ENCODE measurements around the gene PNPT1. TPM values are rescaled to one million over a fixed set of nuclear protein-coding genes. Genes with fewer than 3 reads are reported as not detected.

PNPT1 gene
- total and polyA plus RNA-seq, 2 of the 13 experiments (the other 11 are each of a cell fraction or from before 2014, with no cell fraction given), result 23.4 to 61.0 TPM

DNA sequence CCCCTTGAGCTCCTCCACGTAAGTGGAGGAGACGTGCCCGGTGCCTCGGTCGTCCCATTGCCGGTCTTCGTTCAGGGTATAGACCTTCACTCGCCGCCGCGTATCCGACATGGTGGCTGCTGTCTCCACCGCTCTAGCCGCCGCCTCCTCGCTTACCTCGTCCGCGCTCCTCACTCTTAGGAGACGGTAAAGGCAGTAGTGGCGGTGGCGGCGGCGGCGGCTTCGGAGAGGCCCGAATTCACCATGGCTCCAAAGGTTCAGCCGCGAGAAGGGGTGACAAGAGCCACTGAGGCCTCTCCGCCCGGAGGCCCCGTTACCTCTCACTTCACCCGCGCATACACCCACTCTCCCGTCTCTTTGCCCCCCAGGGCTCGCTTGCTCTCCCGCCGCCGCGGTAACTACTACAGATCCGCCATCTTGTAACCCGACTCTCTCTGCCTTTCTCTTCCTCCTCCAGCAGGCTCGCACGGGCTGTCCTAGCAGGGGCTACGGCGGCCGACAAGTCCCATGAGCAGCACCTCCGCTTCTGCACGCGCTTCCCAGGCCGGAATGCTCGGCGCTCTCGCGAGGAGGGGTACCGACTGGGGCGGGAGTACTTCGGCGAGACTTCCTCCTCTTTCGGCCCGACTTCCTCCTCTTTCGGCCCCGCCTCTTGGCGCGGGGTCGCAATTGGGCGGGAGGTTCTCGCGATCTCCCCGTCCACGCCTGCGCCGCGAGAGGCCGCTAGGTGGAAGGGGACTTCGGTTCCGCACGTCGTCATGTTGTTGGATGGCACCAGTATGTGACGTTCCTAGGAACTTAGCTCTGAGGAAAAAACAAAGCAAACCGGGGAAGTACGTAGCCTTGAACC lies 76.2 kb downstream of the PNPT1 start, which contains the start of gene PPP4R3B (continued):
- peak; percentile 91 for TF ChIP-seq ZFP36L1 (CRISPR knock-in tag; IDR thresholded peaks at IDR 0.05)
- no peak; the same call in 1 of the 2 replicates for TF ChIP-seq IRX3 (CRISPR knock-in tag; IDR thresholded peaks at IDR 0.05; ENCODE audit: borderline replicate concordance, low read depth)
- TF ChIP-seq ZNF549 (CRISPR knock-in tag; IDR thresholded peaks at IDR 0.05), result no peak
- TF ChIP-seq, protein P1, sequence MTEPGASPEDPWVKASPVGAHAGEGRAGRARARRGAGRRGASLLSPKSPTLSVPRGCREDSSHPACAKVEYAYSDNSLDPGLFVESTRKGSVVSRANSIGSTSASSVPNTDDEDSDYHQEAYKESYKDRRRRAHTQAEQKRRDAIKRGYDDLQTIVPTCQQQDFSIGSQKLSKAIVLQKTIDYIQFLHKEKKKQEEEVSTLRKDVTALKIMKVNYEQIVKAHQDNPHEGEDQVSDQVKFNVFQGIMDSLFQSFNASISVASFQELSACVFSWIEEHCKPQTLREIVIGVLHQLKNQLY (CRISPR knock-in tag; IDR thresholded peaks at IDR 0.05), result peak; percentile 88
- peak; percentile 93; the same call in 1 of the 2 replicates for TF ChIP-seq ZNF225 (CRISPR knock-in tag; IDR thresholded peaks at IDR 0.05)
- TF ChIP-seq MTA3 (CRISPR knock-in tag; IDR thresholded peaks at IDR 0.05), result no peak
- no peak for TF ChIP-seq NFKBIZ (CRISPR knock-in tag; IDR thresholded peaks at IDR 0.05)
- peak; percentile 73; the same call in 1 of the 2 replicates for TF ChIP-seq ZNF12 (CRISPR knock-in tag; IDR thresholded peaks at IDR 0.05)
- no peak for TF ChIP-seq ZNF468 (CRISPR knock-in tag; IDR thresholded peaks at IDR 0.05)
- TF ChIP-seq, protein P2, sequence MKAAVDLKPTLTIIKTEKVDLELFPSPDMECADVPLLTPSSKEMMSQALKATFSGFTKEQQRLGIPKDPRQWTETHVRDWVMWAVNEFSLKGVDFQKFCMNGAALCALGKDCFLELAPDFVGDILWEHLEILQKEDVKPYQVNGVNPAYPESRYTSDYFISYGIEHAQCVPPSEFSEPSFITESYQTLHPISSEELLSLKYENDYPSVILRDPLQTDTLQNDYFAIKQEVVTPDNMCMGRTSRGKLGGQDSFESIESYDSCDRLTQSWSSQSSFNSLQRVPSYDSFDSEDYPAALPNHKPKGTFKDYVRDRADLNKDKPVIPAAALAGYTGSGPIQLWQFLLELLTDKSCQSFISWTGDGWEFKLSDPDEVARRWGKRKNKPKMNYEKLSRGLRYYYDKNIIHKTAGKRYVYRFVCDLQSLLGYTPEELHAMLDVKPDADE (CRISPR knock-in tag; IDR thresholded peaks at IDR 0.05), result 0 out of 2 replicates have a peak, but pooled peaks have one; percentile 37
- 0 out of 2 replicates have a peak, but pooled peaks have one; percentile 78 for TF ChIP-seq ZNF737 (CRISPR knock-in tag; IDR thresholded peaks at IDR 0.05; ENCODE audit: borderline replicate concordance)
- TF ChIP-seq ETV5 (CRISPR knock-in tag; IDR thresholded peaks at IDR 0.05; ENCODE audit: borderline replicate concordance), result peak; percentile 92
- no peak for TF ChIP-seq IKZF1 (IDR thresholded peaks at IDR 0.05)
- TF ChIP-seq THAP11 (CRISPR knock-in tag; IDR thresholded peaks at IDR 0.05), result peak; percentile 98
- TF ChIP-seq, protein P3, sequence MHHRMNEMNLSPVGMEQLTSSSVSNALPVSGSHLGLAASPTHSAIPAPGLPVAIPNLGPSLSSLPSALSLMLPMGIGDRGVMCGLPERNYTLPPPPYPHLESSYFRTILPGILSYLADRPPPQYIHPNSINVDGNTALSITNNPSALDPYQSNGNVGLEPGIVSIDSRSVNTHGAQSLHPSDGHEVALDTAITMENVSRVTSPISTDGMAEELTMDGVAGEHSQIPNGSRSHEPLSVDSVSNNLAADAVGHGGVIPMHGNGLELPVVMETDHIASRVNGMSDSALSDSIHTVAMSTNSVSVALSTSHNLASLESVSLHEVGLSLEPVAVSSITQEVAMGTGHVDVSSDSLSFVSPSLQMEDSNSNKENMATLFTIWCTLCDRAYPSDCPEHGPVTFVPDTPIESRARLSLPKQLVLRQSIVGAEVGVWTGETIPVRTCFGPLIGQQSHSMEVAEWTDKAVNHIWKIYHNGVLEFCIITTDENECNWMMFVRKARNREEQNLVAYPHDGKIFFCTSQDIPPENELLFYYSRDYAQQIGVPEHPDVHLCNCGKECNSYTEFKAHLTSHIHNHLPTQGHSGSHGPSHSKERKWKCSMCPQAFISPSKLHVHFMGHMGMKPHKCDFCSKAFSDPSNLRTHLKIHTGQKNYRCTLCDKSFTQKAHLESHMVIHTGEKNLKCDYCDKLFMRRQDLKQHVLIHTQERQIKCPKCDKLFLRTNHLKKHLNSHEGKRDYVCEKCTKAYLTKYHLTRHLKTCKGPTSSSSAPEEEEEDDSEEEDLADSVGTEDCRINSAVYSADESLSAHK (CRISPR knock-in tag; IDR thresholded peaks at IDR 0.05; ENCODE audit: borderline replicate concordance), result no peak
- TF ChIP-seq RFX1 (IDR thresholded peaks at IDR 0.05), result no peak
- no peak for TF ChIP-seq FOXA1 (IDR thresholded peaks at IDR 0.05)
- peak; percentile 52 for TF ChIP-seq FOXA1 (CRISPR knock-in tag; IDR thresholded peaks at IDR 0.05)
- peak; percentile 69; the same call in 1 of the 2 replicates for TF ChIP-seq PITX1 (CRISPR knock-in tag; IDR thresholded peaks at IDR 0.05)
- no peak for TF ChIP-seq ZNF850 (CRISPR knock-in tag; conservative IDR thresholded peaks at IDR 0.05)
- TF ChIP-seq, protein P4, sequence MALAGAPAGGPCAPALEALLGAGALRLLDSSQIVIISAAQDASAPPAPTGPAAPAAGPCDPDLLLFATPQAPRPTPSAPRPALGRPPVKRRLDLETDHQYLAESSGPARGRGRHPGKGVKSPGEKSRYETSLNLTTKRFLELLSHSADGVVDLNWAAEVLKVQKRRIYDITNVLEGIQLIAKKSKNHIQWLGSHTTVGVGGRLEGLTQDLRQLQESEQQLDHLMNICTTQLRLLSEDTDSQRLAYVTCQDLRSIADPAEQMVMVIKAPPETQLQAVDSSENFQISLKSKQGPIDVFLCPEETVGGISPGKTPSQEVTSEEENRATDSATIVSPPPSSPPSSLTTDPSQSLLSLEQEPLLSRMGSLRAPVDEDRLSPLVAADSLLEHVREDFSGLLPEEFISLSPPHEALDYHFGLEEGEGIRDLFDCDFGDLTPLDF (CRISPR knock-in tag; IDR thresholded peaks at IDR 0.05), result peak; percentile 91; the same call in 1 of the 2 replicates
- TF ChIP-seq MEF2D (CRISPR knock-in tag; IDR thresholded peaks at IDR 0.05), result peak; percentile 88
- TF ChIP-seq, protein P5, sequence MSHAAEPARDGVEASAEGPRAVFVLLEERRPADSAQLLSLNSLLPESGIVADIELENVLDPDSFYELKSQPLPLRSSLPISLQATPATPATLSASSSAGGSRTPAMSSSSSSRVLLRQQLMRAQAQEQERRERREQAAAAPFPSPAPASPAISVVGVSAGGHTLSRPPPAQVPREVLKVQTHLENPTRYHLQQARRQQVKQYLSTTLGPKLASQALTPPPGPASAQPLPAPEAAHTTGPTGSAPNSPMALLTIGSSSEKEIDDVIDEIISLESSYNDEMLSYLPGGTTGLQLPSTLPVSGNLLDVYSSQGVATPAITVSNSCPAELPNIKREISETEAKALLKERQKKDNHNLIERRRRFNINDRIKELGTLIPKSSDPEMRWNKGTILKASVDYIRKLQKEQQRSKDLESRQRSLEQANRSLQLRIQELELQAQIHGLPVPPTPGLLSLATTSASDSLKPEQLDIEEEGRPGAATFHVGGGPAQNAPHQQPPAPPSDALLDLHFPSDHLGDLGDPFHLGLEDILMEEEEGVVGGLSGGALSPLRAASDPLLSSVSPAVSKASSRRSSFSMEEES (CRISPR knock-in tag; IDR thresholded peaks at IDR 0.05), result peak; percentile 93
- peak; percentile 98 for TF ChIP-seq HOXA3 (CRISPR knock-in tag; IDR thresholded peaks at IDR 0.05)
